SK-N-SH (cell line): Measurements from ENCODE around the gene BTRC. TPM values are rescaled to one million over a fixed set of nuclear protein-coding genes. Genes with fewer than 3 reads are reported as not detected.
"Not testable (repeated sequence)": the region's sequence is repeated elsewhere in the genome, so short reads cannot be mapped to it uniquely, and the experiment has no call there.

Experiments
- CTCF ChIA-PET: fragments of 300-600, 350-600 bp; formaldehyde crosslinking; extraction: SDS; loops from one replicate; lab custom pipeline; 2021; lab: Yijun Ruan, JAX
- POLR2A ChIA-PET: fragments of 350-600 bp; sonication (Branson Sonifier 250); formaldehyde crosslinking; extraction: SDS; loops from one replicate; lab custom pipeline; 2020; ENCODE audit warnings: antibody characterized with exemption, inconsistent platforms; lab: Yijun Ruan, JAX
- DNase-seq: peaks from one replicate; pipeline ENCODE4 v3.0.0; 2012
- H2AFZ ChIP-seq: fragments of 200-600 bp; sonication (generic); 2 replicates; pipeline ENCODE4 v1.8.1; 2016; ENCODE audit warnings: antibody characterized with exemption, mild to moderate bottlenecking, low read depth
- H3F3A ChIP-seq: fragments of 200-600 bp; sonication (generic); replicated peaks from 2 replicates; pipeline ENCODE3; 2016; ENCODE audit warnings: antibody characterized with exemption, mild to moderate bottlenecking; ENCODE audit not compliant: insufficient read depth
- H3K27ac ChIP-seq, 2 experiments: fragments of 200-500 bp in 1 of 2; fragments of 200-600 bp in 1 of 2; sonication (Bioruptor generic) in 1 of 2; sonication (generic), shearing (Covaris generic) in 1 of 2; 2 replicates each; pipeline versions ENCODE4 v1.5.1 to v1.6.1; 2014 to 2016; ENCODE audit warnings: low read depth in 2 of 2, inconsistent platforms in 1 of 2, low read length in 1 of 2, mild to moderate bottlenecking in 1 of 2, mixed read lengths in 1 of 2
- H3K27me3 ChIP-seq: fragments of 200-600 bp; sonication (generic), shearing (Covaris generic); 2 replicates; pipeline ENCODE4 v1.6.1; 2016; ENCODE audit warnings: mixed run types; ENCODE audit not compliant: insufficient read depth
- H3K36me3 ChIP-seq, 2 experiments: fragments of 200-500 bp in 1 of 2; fragments of 200-600 bp in 1 of 2; sonication (Bioruptor generic) in 1 of 2; sonication (generic) in 1 of 2; replicated peaks in 1 of 2; 2 replicates each; pipeline versions ENCODE3 to v1.5.1; 2014 to 2016; ENCODE audit warnings: low read length in 1 of 2, mild to moderate bottlenecking in 1 of 2; ENCODE audit not compliant: insufficient read depth in 2 of 2, control insufficient read depth in 1 of 2
- H3K4me1 ChIP-seq, 2 experiments: fragments of 200-500 bp in 1 of 2; fragments of 200-600 bp in 1 of 2; sonication (Bioruptor generic) in 1 of 2; sonication (generic), shearing (Covaris generic) in 1 of 2; 2 replicates each; pipeline versions ENCODE4 v1.5.1 to v1.6.1; 2014 to 2016; ENCODE audit warnings: low read depth in 1 of 2, low read length in 1 of 2, mixed run types in 1 of 2; ENCODE audit not compliant: insufficient read depth in 2 of 2, control insufficient read depth in 1 of 2
- H3K4me2 ChIP-seq: fragments of 200-600 bp; sonication (generic), shearing (Covaris generic); 2 replicates; pipeline ENCODE4 v1.6.1; 2017; ENCODE audit warnings: mixed run types
- H3K4me3 ChIP-seq, 2 experiments: fragments of 200-500 bp in 1 of 2; fragments of 200-600 bp in 1 of 2; sonication (Bioruptor generic) in 1 of 2; sonication (generic), shearing (Covaris generic) in 1 of 2; 2 replicates each; pipeline versions ENCODE4 v1.5.1 to v1.8.1; 2014 to 2016; ENCODE audit warnings: low read depth in 2 of 2, inconsistent platforms in 1 of 2, low read length in 1 of 2, mild to moderate bottlenecking in 1 of 2, mixed read lengths in 1 of 2, moderate library complexity in 1 of 2
- H3K79me2 ChIP-seq: fragments of 200-600 bp; sonication (generic); 2 replicates; pipeline ENCODE4 v1.8.1; 2017; ENCODE audit warnings: mild to moderate bottlenecking; ENCODE audit not compliant: insufficient read depth
- H3K9ac ChIP-seq: fragments of 200-600 bp; sonication (generic); 2 replicates; pipeline ENCODE4 v1.6.1; 2017; ENCODE audit warnings: mixed run types
- H3K9me2 ChIP-seq: fragments of 200-600 bp; sonication (generic); 2 replicates; pipeline ENCODE4 v1.6.1; 2017; ENCODE audit warnings: mixed run types
- H3K9me3 ChIP-seq: fragments of 200-600 bp; sonication (generic); 2 replicates; pipeline ENCODE4 v1.6.1; 2017; ENCODE audit warnings: mixed run types, mild to moderate bottlenecking, moderate library complexity
- H4K20me1 ChIP-seq: fragments of 200-600 bp; sonication (generic); 2 replicates; pipeline ENCODE4 v1.6.1; 2017; ENCODE audit warnings: mild to moderate bottlenecking, mixed run types; ENCODE audit not compliant: insufficient read depth
- ELF1 ChIP-seq: IDR thresholded peaks from 2 replicates; pipeline ENCODE4 v1.4.0; 2012
- FOSL2 ChIP-seq: IDR thresholded peaks from 2 replicates; pipeline ENCODE4 v1.4.0; 2012; ENCODE audit warnings: low read depth, mild to moderate bottlenecking, moderate library complexity, borderline replicate concordance
- FOXJ3 ChIP-seq: sonication (generic); formaldehyde crosslinking; IDR thresholded peaks from 2 replicates; pipeline ENCODE4 v1.5.1; 2020; ENCODE audit warnings: mild to moderate bottlenecking, missing genetic modification reagents
- FOXM1 ChIP-seq: IDR thresholded peaks from 2 replicates; pipeline ENCODE4 v1.4.0; 2012; ENCODE audit warnings: low read depth, mild to moderate bottlenecking
- GABPA ChIP-seq: IDR thresholded peaks from 2 replicates; pipeline ENCODE4 v1.4.0; 2012; ENCODE audit warnings: low read depth, mild to moderate bottlenecking
- JUND ChIP-seq: IDR thresholded peaks from 2 replicates; pipeline ENCODE4 v1.4.0; 2012
- MXI1 ChIP-seq: IDR thresholded peaks from 2 replicates; pipeline ENCODE4 v1.6.1; 2012; ENCODE audit warnings: mild to moderate bottlenecking, low read depth, low read length, improper control_type of control experiment
- NFIC ChIP-seq: IDR thresholded peaks from 2 replicates; pipeline ENCODE4 v1.4.0; 2012; ENCODE audit warnings: borderline replicate concordance
- NRF1 ChIP-seq: IDR thresholded peaks from 2 replicates; pipeline ENCODE4 v1.6.1; 2012; ENCODE audit warnings: low read depth, mild to moderate bottlenecking, low read length
- POLR2AphosphoS5 ChIP-seq: IDR thresholded peaks from 2 replicates; pipeline ENCODE4 v1.6.1; 2012; ENCODE audit warnings: low read depth, low read length
- RFX5 ChIP-seq: IDR thresholded peaks from 2 replicates; pipeline ENCODE4 v1.6.1; 2012; ENCODE audit warnings: mild to moderate bottlenecking, improper control_type of control experiment, low read length
- RXRA ChIP-seq: IDR thresholded peaks from 2 replicates; pipeline ENCODE4 v1.4.0; 2012; ENCODE audit warnings: low read depth, mild to moderate bottlenecking, borderline replicate concordance
- SIN3A ChIP-seq: IDR thresholded peaks from 2 replicates; pipeline ENCODE4 v1.6.1; 2012; ENCODE audit warnings: low read depth, mild to moderate bottlenecking, low read length, moderate library complexity, borderline replicate concordance
- SMC3 ChIP-seq: IDR thresholded peaks from 2 replicates; pipeline ENCODE4 v1.6.1; 2012; ENCODE audit warnings: low read depth, low read length, improper control_type of control experiment
- TAF1 ChIP-seq: IDR thresholded peaks from 2 replicates; pipeline ENCODE4 v1.6.1; 2012; ENCODE audit warnings: low read depth, mild to moderate bottlenecking, low read length, moderate library complexity, borderline replicate concordance
- TCF12 ChIP-seq: IDR thresholded peaks from 2 replicates; pipeline ENCODE4 v1.4.0; 2012
- YY1 ChIP-seq: IDR thresholded peaks from 2 replicates; pipeline ENCODE4 v1.4.0; 2012; ENCODE audit warnings: low read depth, mild to moderate bottlenecking
- WGBS: methylation state at CpG from one replicate; pipeline ENCODE4 v1.1.6; 2017; ENCODE audit warnings: low lambda C conversion rate; 5-methylcytosine and 5-hydroxymethylcytosine counted together
- polyA plus RNA-seq, 3 experiments: library from polyadenylated mRNA; depleted of rRNA; stranded (reverse); fragments of >200 nt; gene quantifications; 2 replicates each; pipeline ENCODE4 v1.2.3, GENCODE V29; 2012
- TF ChIP-seq, protein P1 (sequence below): IDR thresholded peaks from 2 replicates; pipeline ENCODE4 v1.4.0; 2012; ENCODE audit warnings: low read depth, borderline replicate concordance

The BTRC gene
- polyA plus RNA-seq, 1 of the 3 experiments (the other 2 are of a cell fraction), result 6.5 TPM

DNA sequence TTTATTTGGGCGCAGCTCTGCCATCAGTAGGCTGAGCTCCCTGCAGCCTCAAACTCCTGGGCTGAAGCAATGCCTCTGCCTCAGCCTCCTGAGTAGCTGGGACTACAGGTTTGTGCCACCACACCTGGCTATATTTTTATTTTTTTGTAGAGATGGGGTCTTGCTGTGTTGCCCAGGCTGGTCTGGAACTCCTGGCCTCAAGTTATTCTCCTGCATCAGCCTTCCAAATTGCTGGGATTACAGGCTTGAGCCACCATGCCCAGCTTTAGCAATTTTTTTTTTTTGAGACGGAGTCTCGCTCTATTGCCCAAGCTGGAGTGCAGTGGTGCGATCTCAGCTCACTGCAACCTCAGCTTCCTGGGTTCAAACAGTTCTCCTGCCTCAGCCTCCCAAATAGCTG lies 6.9 kb downstream of the BTRC start:
- ChIA-PET CTCF (interaction anchor here (0.7 to 1.3 kb wide), 3 partner anchors 59 to 209 kb away, joined by 3 to 4 read pairs (median 3); no protein-coding TSS in a partner anchor), POLR2A (interaction anchor here (0.6 kb wide), 1 partner anchor 9 kb away, joined by 3 read pairs; no protein-coding TSS in a partner anchor)
- Histone ChIP-seq H3K4me1 (peaks cover 0 to 13% of the 10 kb centered on the region in 2 experiments; a peak in 3 of 4 replicates), H3K79me2 (peaks cover 79% of the 10 kb centered on the region), H4K20me1 (peaks cover 26% of the 10 kb centered on the region; the same call in 1 of the 2 replicates)
- H3K9me2 ChIP-seq, H3K36me3 ChIP-seq, H3K27me3 ChIP-seq, H3K27ac ChIP-seq, H2AFZ ChIP-seq, H3F3A ChIP-seq, H3K9ac ChIP-seq, H3K9me3 ChIP-seq, H3K4me2 ChIP-seq, DNase-seq, H3K4me3 ChIP-seq: not testable (repeated sequence)
- 95% methylated on average over 4 of the region's 4 CpGs for WGBS

DNA sequence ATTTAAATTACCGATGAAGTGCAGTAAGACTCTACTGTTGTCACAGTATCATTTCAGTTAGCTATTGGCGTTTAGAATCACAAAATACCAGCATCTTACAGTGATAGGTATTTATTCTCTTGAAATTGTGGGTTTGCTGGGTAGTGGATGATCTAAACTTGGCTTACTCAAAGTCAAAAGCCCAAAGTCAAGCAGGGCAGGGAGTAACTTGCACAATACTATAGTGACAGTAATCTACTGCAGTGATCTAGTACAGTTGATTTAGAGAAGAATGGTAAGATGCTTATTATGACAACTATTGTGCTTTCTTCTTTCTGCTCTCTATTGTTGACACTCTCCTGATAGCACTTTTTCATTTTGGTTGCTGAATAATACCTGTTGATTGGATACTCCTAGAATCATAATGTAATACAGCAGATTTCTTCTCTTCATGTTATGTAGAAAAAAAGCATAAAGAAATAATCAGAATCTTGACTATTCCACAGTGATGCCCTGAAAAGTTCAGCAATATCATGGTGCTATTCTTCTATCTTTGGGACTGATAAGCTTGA lies 10.0 kb downstream of the BTRC start:
- Histone ChIP-seq H3K4me3 (no peak overlapping the region), H3K79me2 (peaks cover 72% of the 10 kb centered on the region), H4K20me1 (peaks cover 42% of the 10 kb centered on the region), H3K27me3 (no peaks in the 10 kb centered on the region), H3K36me3 (peaks cover 0 to 10% of the 10 kb centered on the region in 2 experiments), H2AFZ (no peak overlapping the region), H3F3A (peaks cover 19% of the 10 kb centered on the region), H3K9me3 (no peaks in the 10 kb centered on the region), H3K4me2 (no peak overlapping the region), H3K9me2 (no peaks in the 10 kb centered on the region), H3K27ac (no peak overlapping the region), H3K9ac (no peak overlapping the region), H3K4me1 (peaks cover 0 to 16% of the 10 kb centered on the region in 2 experiments; a peak in 1 of 4 replicates)
- 97% methylated on average over 2 of the region's 2 CpGs for WGBS
- TF ChIP-seq SMC3, result no peak
- TF ChIP-seq SIN3A, result no peak
- no peak for TF ChIP-seq RXRA
- TF ChIP-seq POLR2AphosphoS5, result no peak
- TF ChIP-seq RFX5, result no peak
- no peak for TF ChIP-seq TCF12
- no peak for TF ChIP-seq FOXM1
- TF ChIP-seq JUND, result no peak
- DNase-seq, result no peak
- CTCF ChIA-PET, result interaction anchor here (2.4 kb wide), 1 partner anchor 150 kb away, joined by 9 read pairs; no protein-coding TSS in a partner anchor
- POLR2A ChIA-PET, result no interaction called here

- peaks cover 36% of the 10 kb centered on the region for H4K20me1 ChIP-seq
- TF ChIP-seq NRF1 (no peak), YY1 (no peak), FOXJ3 (no peak), FOSL2 (no peak), TAF1 (no peak), MXI1 (no peak), GABPA (no peak), NFIC (no peak), ELF1 (no peak), JUND (no peak)
- TF ChIP-seq, protein P1, sequence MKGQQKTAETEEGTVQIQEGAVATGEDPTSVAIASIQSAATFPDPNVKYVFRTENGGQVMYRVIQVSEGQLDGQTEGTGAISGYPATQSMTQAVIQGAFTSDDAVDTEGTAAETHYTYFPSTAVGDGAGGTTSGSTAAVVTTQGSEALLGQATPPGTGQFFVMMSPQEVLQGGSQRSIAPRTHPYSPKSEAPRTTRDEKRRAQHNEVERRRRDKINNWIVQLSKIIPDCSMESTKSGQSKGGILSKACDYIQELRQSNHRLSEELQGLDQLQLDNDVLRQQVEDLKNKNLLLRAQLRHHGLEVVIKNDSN, result no peak
- CTCF ChIA-PET, result interaction anchor here (0.6 to 3.1 kb wide), 2 partner anchors 82 to 102 kb away, joined by 3 to 11 read pairs; no protein-coding TSS in a partner anchor
Measured at GRCh38 chr10:101364721-101365120, 10.8 kb downstream of the BTRC start.

More at GRCh38 chr10:101364721-101365120, 10.8 kb downstream of the BTRC start:
- Histone ChIP-seq H3K4me1 (peaks cover 0 to 16% of the 10 kb centered on the region in 2 experiments; a peak in 1 of 4 replicates), H3K36me3 (peaks cover 0 to 10% of the 10 kb centered on the region in 2 experiments), H3F3A (peaks cover 19% of the 10 kb centered on the region), H2AFZ (no peak overlapping the region), H3K9me3 (no peaks in the 10 kb centered on the region), H3K9me2 (no peaks in the 10 kb centered on the region), H3K4me3 (no peak overlapping the region), H3K4me2 (no peak overlapping the region), H3K9ac (no peak overlapping the region), H3K27me3 (no peaks in the 10 kb centered on the region), H3K27ac (no peak overlapping the region), H3K79me2 (peaks cover 71% of the 10 kb centered on the region)
- no peak for DNase-seq
- 86% methylated on average over 7 of the region's 7 CpGs for WGBS
- POLR2A ChIA-PET, result no interaction called here
